ENCODE data around the gene EPB41L4A.

The EPB41L4A gene

GRCh38 chr5:112119508-112119907 is 299.6 kb downstream of the EPB41L4A start:
- FAIRE-seq (no peak), DNase-seq (ENCODE audit: low spot score) (no peak)

- DNase-seq (ENCODE audit: low spot score): no peak
- no peak for FAIRE-seq
These were observed 301.5 kb downstream of the EPB41L4A start for GRCh38 chr5:112117551-112117950.

- no peak for FAIRE-seq
- DNase-seq (ENCODE audit: low spot score): no peak
These were observed 302.7 kb downstream of the EPB41L4A start for GRCh38 chr5:112116371-112116770.

- FAIRE-seq (no peak), DNase-seq (ENCODE audit: low spot score) (no peak)
These were observed 305.5 kb downstream of the EPB41L4A start for GRCh38 chr5:112113565-112113964.
